HG03342 (cell line): Measurements from ENCODE around the gene EID3.
A peak's percentile ranks its signal among the peaks of the same experiment; 100 is the strongest.
"Not testable (repeated sequence)": the region's sequence is repeated elsewhere in the genome, so short reads cannot be mapped to it uniquely, and the experiment has no call there.

Source experiments
- ATAC-seq: cut with Tn5 transposase; IDR thresholded peaks from one replicate; pipeline ENCODE4 v1.9.1; 2021; ENCODE audit warnings: mild to moderate bottlenecking, moderate library complexity; ENCODE audit not compliant: unreplicated experiment

Gene EID3

GRCh38 chr12:104288635-104289274 is 14.8 kb upstream of the EID3 start:
- peak; percentile 56 for ATAC-seq

GRCh38 chr12:104290320-104290719 is 13.2 kb upstream of the EID3 start:
- no peak for ATAC-seq

- ATAC-seq: no peak
Observed at GRCh38 chr12:104290855-104291254, 12.7 kb upstream of the EID3 start.

GRCh38 chr12:104291867-104292524 is 11.5 kb upstream of the EID3 start:
- ATAC-seq: no peak

GRCh38 chr12:104292872-104293794 is 10.4 kb upstream of the EID3 start:
- no peak for ATAC-seq

GRCh38 chr12:104294158-104294859 is 9.2 kb upstream of the EID3 start:
- not testable (repeated sequence) for ATAC-seq

- no peak for ATAC-seq
Observed at GRCh38 chr12:104294927-104295668, 8.4 kb upstream of the EID3 start.

GRCh38 chr12:104295954-104296353 is 7.6 kb upstream of the EID3 start:
- no peak for ATAC-seq

- ATAC-seq: no peak
Observed at GRCh38 chr12:104296718-104297117, 6.8 kb upstream of the EID3 start.

GRCh38 chr12:104297477-104298113 is 5.9 kb upstream of the EID3 start:
- no peak for ATAC-seq

- no peak for ATAC-seq
Observed at GRCh38 chr12:104299842-104300481, 3.6 kb upstream of the EID3 start.

GRCh38 chr12:104304261-104305009 is 896 bp downstream of the EID3 start:
- no peak for ATAC-seq

GRCh38 chr12:104305349-104305748 is 1.8 kb downstream of the EID3 start:
- ATAC-seq: no peak

GRCh38 chr12:104306376-104306775 is 2.8 kb downstream of the EID3 start:
- ATAC-seq: no peak

- no peak for ATAC-seq
Observed at GRCh38 chr12:104306943-104307654, 3.6 kb downstream of the EID3 start.

GRCh38 chr12:104307655-104308000 is 4.1 kb downstream of the EID3 start:
- ATAC-seq: no peak

GRCh38 chr12:104309446-104309993 is 6.0 kb downstream of the EID3 start:
- no peak for ATAC-seq
